GM18507 (cell line): ENCODE results near the gene POLR2J.
"Not testable (repeated sequence)": the region's sequence is repeated elsewhere in the genome, so short reads cannot be mapped to it uniquely, and the experiment has no call there.

ENCODE experiments used
- DNase-seq: peaks from one replicate; pipeline ENCODE4 v3.0.0; 2011; ENCODE audit warnings: low read depth; ENCODE audit not compliant: insufficient read length; ENCODE audit errors: extremely low spot score
- FAIRE-seq: peaks from 2 replicates; lab custom pipeline; 2011; peaks lifted over from hg19 to GRCh38; lab: Jason Lieb, UNC

Gene POLR2J

DNA sequence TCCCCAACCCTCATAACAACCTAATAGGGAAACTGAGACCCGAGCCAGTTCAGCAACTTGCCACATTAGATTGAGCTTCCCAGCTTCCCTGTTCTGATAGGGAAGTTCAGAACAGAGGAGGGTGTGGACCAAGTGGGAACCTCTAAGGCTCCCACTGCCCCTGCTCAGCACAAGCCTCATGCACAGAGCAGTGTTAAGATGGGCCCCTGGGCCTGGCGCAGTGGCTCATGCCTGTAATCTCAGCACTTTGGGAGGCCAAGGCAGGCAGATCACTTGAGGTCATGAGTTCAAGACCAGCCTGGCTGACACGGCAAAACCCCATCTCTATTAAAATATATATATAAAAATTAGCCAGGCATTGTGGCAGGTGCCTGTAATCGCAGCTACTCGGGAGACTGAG is 18.6 kb upstream of the POLR2J start:
- FAIRE-seq, DNase-seq: not testable (repeated sequence)

DNA sequence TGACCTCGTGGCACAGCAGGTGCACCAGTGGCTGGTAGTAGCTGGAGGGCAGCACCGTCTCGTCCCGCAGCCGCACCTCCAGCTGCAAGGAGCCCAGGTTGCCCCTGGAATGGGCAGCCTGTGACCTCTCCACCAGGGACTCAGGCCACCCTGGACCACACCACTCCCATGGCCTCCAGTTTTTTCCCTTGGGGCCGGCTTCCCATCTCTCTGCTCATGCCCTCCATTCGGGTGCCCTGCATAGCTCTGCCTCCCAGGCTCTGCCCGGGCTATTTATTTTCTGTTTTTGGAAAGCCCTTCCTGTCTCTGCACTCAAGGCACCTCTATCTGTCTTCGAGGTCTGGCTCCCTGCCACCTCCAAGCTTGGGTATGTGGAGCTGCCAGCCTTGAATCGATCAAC is 18.1 kb upstream of the POLR2J start:
- not testable (repeated sequence) for DNase-seq, FAIRE-seq

DNA sequence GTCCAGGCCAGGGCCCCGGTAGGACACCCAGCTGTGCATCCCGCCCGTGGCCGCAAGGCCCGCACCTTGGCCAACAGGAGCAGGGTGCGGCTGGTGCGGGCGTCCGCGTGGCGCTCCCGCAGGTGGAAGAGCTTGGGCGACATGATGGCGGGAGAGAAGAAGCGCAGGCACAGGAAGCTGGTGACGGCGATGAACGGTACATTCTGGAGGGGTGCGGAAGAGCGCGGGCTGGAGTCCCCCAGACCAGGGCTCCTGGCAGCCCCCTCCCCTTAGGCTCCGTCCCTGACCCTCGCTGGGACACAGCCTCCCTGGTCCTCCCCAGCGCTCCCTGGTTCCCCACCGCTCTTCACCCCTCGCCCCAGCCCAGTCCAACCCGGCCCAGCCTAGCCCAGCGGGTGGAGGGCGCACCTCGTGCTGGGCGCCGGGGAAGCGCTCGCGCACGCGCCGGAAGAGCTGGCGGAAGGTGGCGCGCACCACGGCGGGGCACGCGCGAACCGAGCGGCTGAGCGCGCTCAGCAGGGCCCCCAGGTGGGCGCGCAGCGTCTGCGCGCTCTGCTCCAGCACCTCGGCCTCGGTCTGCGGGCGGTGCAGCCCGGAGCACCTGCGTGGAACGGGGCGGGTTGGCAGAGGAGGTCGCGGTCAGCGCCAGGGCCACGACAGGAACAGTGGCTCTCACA is 15.9 kb upstream of the POLR2J start:
- DNase-seq, FAIRE-seq: not testable (repeated sequence)

DNA sequence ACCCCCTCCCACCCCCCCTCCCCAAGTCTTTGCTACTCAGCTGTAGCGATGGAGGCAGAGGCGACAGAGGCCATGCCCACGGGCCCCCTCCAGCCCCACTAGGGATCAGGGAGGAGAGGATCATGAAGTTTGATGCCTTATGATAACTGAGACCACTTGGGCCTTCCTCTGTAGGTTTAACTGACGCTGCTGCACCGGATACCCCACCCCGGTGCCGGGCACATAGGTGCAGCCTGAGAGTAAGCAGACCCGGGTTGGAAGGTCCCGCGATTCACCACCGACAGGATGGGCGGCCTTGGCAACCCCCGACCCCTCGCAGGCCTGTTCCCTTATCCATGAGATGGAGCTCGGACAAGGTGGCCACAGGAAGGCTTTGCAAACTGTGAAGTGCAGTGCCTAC is 15.3 kb upstream of the POLR2J start:
- not testable (repeated sequence) for DNase-seq, FAIRE-seq

DNA sequence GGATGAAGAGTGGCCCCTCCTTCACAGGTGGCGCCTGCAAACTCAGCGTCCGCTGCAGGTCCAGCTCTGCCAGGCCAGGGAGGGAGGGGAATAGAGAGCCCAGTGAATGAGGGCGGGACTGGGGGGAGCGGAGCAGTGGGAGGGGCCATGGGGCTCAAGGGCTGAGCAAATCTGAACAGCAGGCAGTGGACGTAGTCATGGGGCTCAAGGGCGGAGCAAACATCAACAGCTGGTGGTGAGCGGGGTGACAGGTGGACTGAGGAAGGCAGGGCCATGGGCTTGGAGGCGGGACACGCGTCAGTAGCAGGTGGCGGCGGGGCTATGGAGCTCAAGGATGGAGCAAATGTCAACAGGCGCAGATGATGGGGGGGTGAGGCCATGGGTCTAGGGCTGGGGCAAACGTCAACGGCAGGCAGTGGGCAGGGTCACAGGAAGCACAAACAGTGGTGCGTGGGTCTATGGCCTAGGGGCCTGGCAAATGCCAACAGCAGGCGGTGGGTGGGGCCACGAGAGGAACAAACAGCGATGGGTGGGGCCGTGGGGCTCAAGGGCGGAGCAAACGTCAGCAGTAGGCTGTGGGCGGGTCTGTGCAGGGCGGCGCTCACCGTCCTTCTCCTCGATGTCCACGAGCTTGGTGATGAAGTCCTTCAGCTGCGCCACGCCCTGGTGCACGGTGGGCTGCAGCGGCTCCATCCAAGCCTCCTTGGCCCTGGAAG is 14.7 kb upstream of the POLR2J start:
- FAIRE-seq, DNase-seq: not testable (repeated sequence)

DNA sequence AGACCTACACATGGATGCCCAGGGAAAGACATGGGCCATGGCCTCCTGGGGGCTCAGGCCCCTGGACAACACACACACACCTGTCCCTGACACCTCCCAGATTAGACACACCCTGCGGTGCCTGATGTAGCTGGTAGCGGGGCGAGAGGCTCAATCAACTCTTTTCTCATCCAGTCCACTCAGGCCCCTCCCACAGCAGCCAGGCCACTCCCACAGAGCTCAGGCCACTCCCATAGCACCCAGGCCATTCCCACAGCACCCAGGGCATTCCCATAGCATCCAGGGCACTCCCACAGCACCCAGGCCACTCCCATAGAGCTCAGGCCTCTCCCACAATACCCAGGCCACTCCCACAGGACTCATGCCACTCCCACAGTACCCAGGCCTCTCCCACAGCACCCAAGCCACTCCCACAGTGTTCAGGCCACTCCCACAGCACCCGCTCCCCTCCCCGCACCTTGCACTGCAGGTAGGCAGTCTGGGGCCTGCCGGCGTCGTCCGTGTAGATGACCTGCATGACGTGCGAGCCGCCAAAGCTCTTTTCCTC is 11.9 kb upstream of the POLR2J start:
- not testable (repeated sequence) for FAIRE-seq, DNase-seq

DNA sequence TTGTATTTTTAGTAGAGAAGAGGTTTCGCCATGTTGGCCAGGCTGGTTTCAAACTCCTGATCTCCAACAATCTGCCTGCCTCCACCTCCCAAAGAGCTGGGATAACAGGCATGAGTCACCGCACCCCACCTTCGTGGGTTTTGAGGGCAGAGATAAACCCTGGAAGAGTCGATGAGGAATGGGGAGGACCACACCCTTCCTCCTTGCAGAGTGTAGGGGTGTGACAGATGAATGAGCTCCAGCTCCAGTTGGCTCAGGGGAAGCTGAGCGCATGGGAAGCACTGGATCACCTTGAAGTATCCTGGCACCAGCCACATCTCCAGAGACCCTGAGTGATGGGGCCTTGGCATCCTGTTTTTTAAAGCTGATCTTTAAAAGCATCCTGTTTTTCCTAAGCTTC is 5.6 kb upstream of the POLR2J start:
- not testable (repeated sequence) for FAIRE-seq

DNA sequence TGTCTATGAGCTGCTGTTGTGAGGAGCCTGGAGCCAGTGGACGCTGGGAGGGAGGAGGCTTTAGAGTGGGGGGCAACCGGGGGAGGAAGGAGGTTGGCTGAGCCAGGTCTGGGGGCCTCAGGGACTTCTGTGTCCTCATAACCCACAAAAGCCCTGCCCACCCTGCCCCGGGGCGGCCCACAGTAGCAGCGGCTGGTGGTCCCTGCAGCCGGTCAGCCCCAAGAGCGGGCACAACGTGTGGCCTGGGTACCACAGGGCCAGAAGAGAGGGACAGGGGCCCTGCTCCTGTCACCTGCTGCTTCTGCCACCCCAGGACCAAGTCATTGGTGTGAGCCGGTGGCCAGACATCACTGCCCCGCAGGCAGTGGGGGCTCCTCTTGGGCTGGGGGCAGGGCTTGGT is 3.2 kb upstream of the POLR2J start:
- not testable (repeated sequence) for FAIRE-seq, DNase-seq

More for the DNA sequence above, 5.6 kb upstream of the POLR2J start:
- DNase-seq = not testable (repeated sequence)

DNA sequence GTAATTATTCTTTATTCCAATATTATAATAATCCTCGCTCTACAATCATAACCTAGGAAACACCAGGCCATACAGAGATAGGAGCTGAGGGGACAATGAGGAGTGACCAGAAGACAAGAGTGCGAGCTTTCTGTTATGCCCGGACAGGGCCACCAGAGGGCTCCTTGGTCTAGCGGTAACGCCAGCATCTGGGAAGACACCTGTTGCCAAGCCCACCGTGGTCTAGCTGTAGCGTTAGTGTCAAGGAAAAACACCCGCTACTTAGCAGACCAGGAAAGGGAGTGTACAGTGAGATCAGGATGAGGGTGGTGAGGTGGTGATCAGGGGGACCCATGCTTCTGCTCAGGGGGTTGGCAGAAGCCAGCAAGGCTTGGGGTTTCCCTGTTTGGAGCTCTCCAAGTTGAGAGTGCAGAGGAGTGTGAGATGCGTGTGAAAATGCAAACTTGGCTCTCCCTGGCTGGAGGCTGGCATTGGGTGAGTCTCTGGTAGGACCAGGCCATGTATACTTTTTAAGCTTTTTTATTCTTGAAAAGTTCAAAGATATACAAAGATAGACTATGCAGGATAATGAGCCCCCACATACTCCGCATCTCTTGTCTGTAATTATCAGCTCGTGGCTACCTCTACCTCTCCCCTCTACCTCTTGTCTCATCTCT is 1.4 kb upstream of the POLR2J start:
- not testable (repeated sequence) for FAIRE-seq, DNase-seq

DNA sequence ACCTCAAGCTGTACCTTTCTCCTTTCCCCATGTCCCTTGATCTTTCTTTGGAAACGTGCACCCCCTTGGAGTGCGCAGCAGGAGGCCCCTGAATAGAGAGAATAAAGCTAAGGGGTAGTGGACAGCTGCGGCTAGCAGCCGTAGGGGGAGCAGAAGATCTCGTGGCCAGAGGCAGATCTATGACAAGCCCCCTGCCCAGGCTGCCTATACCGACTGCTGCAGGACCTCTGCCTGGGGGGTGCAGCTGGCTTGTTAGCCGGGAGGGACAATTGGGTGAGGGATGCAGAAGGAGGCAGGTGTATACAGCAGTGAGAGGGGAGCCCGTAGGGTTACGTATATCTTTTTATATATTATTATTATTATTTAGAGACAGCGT is 475 bp upstream of the POLR2J start:
- FAIRE-seq = not testable (repeated sequence)

DNA sequence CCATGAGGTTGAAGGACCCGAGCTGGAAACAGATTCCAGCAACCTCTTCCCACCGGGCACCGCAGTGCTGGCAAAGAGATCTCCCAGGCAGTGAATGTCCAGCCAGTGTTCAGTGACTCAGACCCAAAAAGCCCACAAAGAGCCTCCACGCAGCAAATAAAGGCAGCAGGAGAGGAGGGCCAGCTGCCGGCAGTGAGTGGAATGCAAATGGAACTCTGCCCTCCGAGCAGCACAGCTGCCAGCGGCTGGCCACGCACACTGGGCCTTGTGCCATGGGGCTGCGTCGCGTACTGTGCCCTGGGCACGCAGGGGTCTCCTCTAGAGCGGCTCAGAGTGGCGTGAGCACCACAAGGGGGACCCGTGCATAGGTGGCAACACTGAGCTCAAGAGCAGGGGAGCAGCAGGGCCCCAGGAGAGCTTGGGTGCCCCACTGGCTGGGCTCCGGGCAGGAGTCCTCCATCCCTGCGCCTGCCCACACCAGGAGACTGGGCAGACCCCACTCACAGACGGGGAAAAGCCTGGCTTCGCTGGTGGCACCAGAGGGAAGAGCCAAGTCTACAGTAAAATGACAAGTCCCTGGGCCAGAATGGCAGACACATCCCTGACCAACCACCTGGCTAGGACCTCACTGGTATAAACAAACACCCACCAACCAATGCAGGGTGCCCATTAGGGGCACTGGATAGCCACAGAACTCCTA is 3.8 kb downstream of the POLR2J start:
- not testable (repeated sequence) for FAIRE-seq, DNase-seq

More for the DNA sequence above, 475 bp upstream of the POLR2J start:
- not testable (repeated sequence) for DNase-seq

DNA sequence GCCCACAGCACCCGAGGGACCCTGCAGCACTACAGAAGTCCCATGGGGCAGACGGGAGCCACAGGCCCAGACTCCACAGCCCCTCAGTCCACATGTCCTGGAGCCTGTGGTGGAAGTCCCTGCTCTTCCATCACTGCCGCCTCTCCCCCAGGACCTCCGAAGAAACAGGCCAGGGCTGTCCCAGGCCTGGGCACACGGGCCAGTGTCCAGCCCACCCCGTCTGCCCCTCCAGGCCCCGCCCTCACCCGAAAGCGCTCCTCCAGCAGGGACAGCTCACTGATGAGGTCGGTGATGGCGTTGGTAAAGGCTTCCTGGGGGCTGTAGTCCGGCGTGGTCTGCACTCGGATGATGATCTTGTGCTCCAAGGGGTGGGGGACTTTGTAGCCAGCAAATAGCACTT is 4.6 kb downstream of the POLR2J start:
- not testable (repeated sequence) for DNase-seq, FAIRE-seq

DNA sequence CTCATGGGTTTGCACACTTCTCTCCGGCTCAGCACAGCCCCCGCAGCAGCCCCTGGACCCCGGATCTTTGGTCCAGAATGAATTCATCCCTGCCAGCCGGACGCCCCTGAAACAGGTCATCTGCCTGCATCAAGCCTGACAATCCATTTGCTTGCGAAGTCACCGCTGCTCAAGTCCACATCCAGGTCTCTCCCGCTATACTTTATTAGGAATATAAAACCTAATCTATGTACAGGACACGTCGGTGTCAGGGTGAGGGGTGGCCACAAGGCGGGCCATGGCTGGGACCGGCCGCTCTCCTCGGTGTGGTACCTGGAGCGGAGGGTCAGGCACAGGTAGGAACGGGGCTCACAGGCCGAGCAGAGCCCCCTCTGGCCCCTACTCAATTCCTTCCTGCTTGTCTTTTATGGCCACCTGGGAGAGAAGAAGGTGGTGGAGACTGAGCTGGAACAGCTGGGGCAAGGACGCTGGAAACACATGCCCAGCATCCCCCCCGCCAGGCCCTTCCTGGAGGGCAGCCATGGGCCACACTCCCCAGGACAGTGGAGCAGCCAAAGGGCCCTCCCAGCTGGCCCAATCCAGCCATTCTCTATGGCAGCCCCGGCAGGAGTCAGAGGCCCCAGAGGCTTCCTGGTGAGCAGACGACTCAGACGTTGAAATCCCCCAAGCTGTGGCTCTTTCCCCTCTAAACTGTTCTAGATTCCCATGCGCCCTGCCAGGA is 5.3 kb downstream of the POLR2J start:
- no peak for DNase-seq
- no peak for FAIRE-seq

DNA sequence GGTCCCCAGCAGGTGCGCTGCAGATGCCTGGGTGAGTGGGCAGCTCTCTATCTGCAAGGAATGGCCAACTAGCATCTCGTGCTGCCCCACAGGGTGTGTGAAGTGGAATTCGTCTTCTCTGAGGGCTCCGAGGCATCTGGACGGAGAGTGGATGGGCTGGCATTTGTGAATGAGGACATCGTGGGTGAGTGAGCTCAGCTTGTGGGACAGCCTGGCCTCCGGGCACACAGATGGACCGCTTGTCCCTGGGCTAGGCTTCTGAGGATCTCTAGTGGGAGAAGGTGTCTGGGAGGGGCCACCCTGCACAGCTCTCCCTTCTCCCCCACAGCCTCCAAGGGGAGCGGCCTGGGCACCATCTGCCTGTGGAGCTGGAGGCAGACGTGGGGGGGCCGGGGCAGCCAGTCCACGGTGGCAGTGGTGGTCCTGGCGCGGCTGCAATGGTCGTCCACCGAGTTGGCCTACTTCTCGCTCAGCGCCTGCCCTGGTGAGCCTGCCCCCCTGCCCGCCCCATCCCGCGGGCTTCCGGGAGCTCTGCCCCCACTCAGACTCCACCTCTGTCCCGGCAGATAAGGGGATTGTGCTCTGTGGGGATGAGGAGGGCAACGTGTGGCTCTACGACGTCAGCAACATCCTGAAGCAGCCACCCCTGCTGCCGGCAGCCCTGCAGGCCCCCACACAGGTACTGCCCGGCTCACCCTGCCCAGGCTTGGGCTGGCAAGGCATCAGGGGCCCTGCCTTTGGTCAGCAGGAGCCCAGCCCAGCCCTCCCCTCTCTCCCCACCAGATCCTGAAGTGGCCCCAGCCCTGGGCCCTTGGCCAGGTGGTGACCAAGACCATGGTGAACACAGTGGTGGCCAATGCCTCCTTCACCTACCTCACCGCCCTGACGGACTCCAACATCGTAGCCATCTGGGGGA is 6.3 kb downstream of the POLR2J start:
- DNase-seq (no peak), FAIRE-seq (no peak)

DNA sequence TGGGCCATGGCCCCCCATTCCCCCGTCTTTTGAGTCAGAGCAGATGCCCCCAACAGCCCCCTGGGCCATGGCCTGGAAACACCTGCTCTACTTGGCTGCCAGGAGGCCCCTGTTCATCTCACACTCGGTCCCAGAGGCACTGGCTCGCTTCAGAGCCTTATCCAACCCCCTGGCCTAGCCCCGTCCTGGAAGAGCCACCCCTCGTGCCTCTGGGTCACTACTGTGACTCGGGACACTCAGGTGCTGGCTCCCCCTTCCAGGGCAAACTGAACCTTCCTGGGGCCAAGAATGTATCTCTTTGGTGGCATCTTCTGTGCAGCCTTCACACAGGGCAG is 7.0 kb downstream of the POLR2J start:
- FAIRE-seq = no peak
- DNase-seq = no peak

DNA sequence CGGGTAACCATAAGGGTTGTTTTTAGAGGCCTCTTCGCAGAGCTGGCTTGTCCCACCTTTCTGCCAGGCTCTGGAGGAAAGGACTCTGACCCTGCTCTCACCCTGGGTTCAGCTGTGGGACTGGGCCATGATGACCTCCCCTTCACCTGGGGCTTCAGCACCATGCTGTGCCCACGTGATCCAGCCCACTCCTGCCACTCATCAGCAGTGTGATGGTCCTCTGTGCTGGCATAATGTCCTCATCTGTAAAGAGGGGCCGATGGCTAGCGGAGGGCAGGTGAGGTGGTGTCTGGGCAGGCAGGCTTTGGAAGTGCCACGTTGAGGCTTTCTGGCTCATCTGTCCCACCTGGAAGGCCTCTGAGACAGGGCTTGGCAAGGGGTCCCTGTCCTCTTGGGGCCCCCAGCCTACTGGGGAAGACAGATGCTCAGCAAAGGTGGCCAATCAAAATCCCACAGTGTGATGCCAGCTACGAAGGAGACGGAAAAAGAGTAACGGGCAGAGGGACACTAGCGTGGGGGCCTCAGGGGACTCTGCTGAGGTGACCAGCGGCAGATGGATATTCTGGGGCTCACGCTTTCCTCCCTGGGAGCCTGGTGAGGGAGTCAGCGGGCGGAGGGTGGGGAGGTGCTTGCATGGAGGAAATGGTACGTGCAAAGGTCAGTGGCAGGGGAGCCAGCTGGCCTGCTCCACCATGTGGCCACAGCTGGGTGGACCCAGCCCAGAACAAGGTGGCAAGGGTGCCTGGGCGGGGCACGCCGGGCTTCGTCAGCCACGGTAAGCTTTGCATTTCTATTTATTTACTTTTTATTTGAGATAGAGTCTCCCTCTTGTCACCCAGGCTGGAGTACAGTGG is 8.5 kb downstream of the POLR2J start:
- DNase-seq (no peak), FAIRE-seq (no peak)

DNA sequence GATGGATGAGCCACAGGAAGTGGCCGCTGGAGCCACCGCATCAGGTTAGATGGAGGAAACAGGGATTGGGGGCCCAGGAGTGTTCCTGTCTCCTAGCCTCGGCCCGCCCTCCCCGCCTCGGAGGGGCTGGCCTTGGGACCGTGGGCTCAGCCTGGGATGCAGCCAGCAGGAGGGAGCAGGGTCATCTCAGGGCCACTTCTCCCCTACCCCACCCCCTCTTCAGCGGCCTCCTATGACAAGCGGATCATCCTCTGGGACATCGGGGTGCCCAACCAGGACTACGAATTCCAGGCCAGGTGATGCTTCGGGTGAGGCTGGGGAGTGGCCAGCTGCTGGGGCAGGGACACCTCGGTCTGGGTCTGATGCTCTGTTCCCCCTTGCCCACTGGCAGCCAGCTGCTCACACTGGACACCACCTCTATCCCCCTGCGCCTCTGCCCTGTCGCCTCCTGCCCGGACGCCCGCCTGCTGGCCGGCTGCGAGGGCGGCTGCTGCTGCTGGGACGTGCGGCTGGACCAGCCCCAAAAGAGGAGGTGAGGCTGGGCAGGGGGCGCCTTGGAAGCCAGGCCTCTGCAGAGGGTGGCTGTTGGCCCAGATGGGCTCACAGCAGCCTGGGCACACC is 9.3 kb downstream of the POLR2J start:
- no peak for FAIRE-seq
- DNase-seq = no peak
